CD14-positive monocyte (primary cell): ENCODE results near the gene PSMD3. TPM values are rescaled to one million over a fixed set of nuclear protein-coding genes. Genes with fewer than 3 reads are reported as not detected.

Experiments used
- DNase-seq, 3 donors: peaks; one replicate each; pipeline ENCODE4 v3.0.0-alpha.2; 2011 to 2022
- H2AFZ ChIP-seq: 2 replicates; pipeline ENCODE4 v1.6.0; 2012; ENCODE audit warnings: mild to moderate bottlenecking, low read depth, low read length, inconsistent platforms; ENCODE audit not compliant: insufficient read depth, poor library complexity, severe bottlenecking
- H3K27ac ChIP-seq, 2 donors: 1 replicate in 1 of 2; 2 replicates in 1 of 2; pipeline ENCODE4 v1.5.1; 2012 to 2013; ENCODE audit warnings: low read length in 2 of 2, control low read depth in 1 of 2, inconsistent platforms in 1 of 2, low read depth in 1 of 2, mild to moderate bottlenecking in 1 of 2
- H3K27me3 ChIP-seq, 2 donors: one replicate each; pipeline versions ENCODE4 v1.6.0 to v1.6.1; 2011 to 2013; ENCODE audit warnings: low read length in 2 of 2; ENCODE audit not compliant: control insufficient read depth in 2 of 2, insufficient read depth in 2 of 2
- H3K36me3 ChIP-seq, 2 donors: replicated peaks in 1 of 2; 1 replicate in 1 of 2; 2 replicates in 1 of 2; pipeline versions ENCODE4 v1.5.1 to v1.6.1; 2012 to 2013; ENCODE audit warnings: low read length in 2 of 2, control low read depth in 1 of 2, inconsistent platforms in 1 of 2, mild to moderate bottlenecking in 1 of 2; ENCODE audit not compliant: insufficient read depth in 2 of 2, control insufficient read depth in 1 of 2
- H3K4me1 ChIP-seq, 2 donors: 1 replicate in 1 of 2; 2 replicates in 1 of 2; pipeline versions ENCODE4 v1.5.1 to v1.6.1; 2012 to 2013; ENCODE audit warnings: low read length in 2 of 2, control low read depth in 1 of 2, inconsistent platforms in 1 of 2, mild to moderate bottlenecking in 1 of 2, moderate library complexity in 1 of 2; ENCODE audit not compliant: insufficient read depth in 2 of 2, control insufficient read depth in 1 of 2
- H3K4me2 ChIP-seq: replicated peaks from 2 replicates; pipeline ENCODE3; 2012; ENCODE audit warnings: low read length, moderate library complexity, mild to moderate bottlenecking; ENCODE audit not compliant: poor library complexity, severe bottlenecking; ENCODE audit errors: extremely low read depth
- H3K4me3 ChIP-seq, 3 experiments: fragments of 200-600 bp in 1 of 3; sonication (generic) in 1 of 3; replicated peaks in 1 of 3; 1 replicate in 2 of 3; 2 replicates in 1 of 3; pipeline ENCODE4 v1.5.1; 2011 to 2013; ENCODE audit warnings: low read length in 3 of 3, mild to moderate bottlenecking in 3 of 3, control low read depth in 2 of 3, low read depth in 2 of 3, inconsistent platforms in 1 of 3, moderate library complexity in 1 of 3
- H3K79me2 ChIP-seq: 2 replicates; pipeline ENCODE4 v1.6.0; 2012; ENCODE audit warnings: mild to moderate bottlenecking, control low read depth, inconsistent platforms, low read length, moderate library complexity; ENCODE audit not compliant: insufficient read depth
- H3K9ac ChIP-seq: 2 replicates; pipeline ENCODE4 v1.6.0; 2017; ENCODE audit warnings: low read length, mild to moderate bottlenecking; ENCODE audit not compliant: insufficient read depth, poor library complexity, severe bottlenecking
- H3K9me3 ChIP-seq, 2 donors: replicated peaks in 1 of 2; 1 replicate in 1 of 2; 2 replicates in 1 of 2; pipeline versions ENCODE4 v1.5.1 to v1.6.1; 2012 to 2013; ENCODE audit warnings: low read length in 2 of 2, control low read depth in 1 of 2; ENCODE audit not compliant: control insufficient read depth in 1 of 2, insufficient read depth in 1 of 2
- H4K20me1 ChIP-seq: 2 replicates; pipeline ENCODE4 v1.6.0; 2012; ENCODE audit warnings: mild to moderate bottlenecking, low read length, control low read depth, moderate library complexity; ENCODE audit not compliant: insufficient read depth
- H3K27ac Mint-ChIP-seq, 7 donors: one replicate each; pipeline ENCODE4 v1.8.0; 2020; ENCODE audit warnings: mild to moderate bottlenecking in 7 of 7, mixed read lengths in 7 of 7, moderate library complexity in 6 of 7, inconsistent platforms in 2 of 7
- H3K27me3 Mint-ChIP-seq, 3 donors: one replicate each; pipeline ENCODE4 v1.8.0; 2021 to 2022; ENCODE audit warnings: low read depth in 3 of 3, mild to moderate bottlenecking in 3 of 3, mixed read lengths in 3 of 3, moderate library complexity in 3 of 3, inconsistent platforms in 1 of 3
- H3K36me3 Mint-ChIP-seq, 2 donors: one replicate each; pipeline ENCODE4 v1.8.0; 2020; ENCODE audit warnings: mixed read lengths in 2 of 2, inconsistent platforms in 1 of 2, mild to moderate bottlenecking in 1 of 2
- H3K4me1 Mint-ChIP-seq: one replicate; pipeline ENCODE4 v1.8.0; 2020; ENCODE audit warnings: mild to moderate bottlenecking, mixed read lengths
- H3K4me3 Mint-ChIP-seq, 2 donors: one replicate each; pipeline ENCODE4 v1.8.0; 2020; ENCODE audit warnings: mild to moderate bottlenecking in 2 of 2, mixed read lengths in 2 of 2, moderate library complexity in 1 of 2
- H3K9me3 Mint-ChIP-seq, 7 donors: one replicate each; pipeline ENCODE4 v1.8.0; 2020 to 2022; ENCODE audit warnings: mixed read lengths in 7 of 7, mild to moderate bottlenecking in 6 of 7, moderate library complexity in 6 of 7, inconsistent platforms in 2 of 7
- WGBS: methylation state at CpG from one replicate; pipeline ENCODE4 v1.1.5; 2013; ENCODE audit warnings: missing lambda C conversion rate; ENCODE audit not compliant: insufficient coverage; 5-methylcytosine and 5-hydroxymethylcytosine counted together
- intact Hi-C, 2 donors: fragments of 100-400 bp; cut with micrococcal nuclease; formaldehyde crosslinking; loops; one replicate each; pipeline versions ENCODE4 v1.15.0 to v1.15.1; 2023
- polyA plus RNA-seq, 3 donors: library from polyadenylated mRNA; depleted of rRNA in 1 of 3; unstranded in 2 of 3; stranded (reverse) in 1 of 3; fragments of 300-500 nt in 2 of 3; fragments of >200 nt in 1 of 3; fragmentation: Illumina TruSeq in 2 of 3; gene quantifications; 1 replicate in 2 of 3; 2 replicates in 1 of 3; pipeline ENCODE4 v1.2.3, GENCODE V29; 2012 to 2021
- TF ChIP-seq, protein P1 (sequence below): fragments of 200-600 bp; IDR thresholded peaks from one replicate; pipeline ENCODE4 v1.8.0; 2022; ENCODE audit warnings: antibody characterized with exemption, mild to moderate bottlenecking

Gene PSMD3
- polyA plus RNA-seq, 3 donors, result 48.4 to 63.2 (median 48.8) TPM

DNA sequence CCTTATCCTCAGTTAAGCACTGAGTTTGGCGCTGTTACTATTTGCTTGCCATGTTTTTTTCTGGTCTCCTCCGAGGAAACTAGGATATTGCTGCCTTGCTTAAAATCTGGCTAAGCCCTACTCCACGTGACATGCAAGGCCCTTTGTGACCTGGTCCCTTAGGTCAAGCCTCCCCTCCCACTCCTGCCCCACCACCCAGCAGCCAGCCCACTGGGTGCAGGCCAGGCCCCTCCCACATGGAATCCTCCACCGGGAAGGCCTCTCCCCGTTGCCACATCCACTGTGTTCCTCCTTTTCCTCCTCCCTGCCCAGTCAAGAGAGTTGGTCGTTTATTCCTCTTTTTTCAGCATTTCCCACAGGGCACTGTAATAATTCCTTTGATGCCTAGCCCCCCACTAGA lies 16.2 kb downstream of the PSMD3 start:
- H2AFZ ChIP-seq, result no peak overlapping the region
- Mint-ChIP-seq H3K27ac (peak overlapping the region in 3 of 7 donors; percentile 26 to 40 (median 28)), H3K4me3 (no peak overlapping the region), H3K36me3 (peaks cover 65 to 72% of the 10 kb centered on the region in 2 donors), H3K9me3 (no peaks in the 10 kb centered on the region), H3K4me1 (peaks cover 3% of the 10 kb centered on the region), H3K27me3 (no peaks in the 10 kb centered on the region)
- 59% methylated on average over 6 of the region's 6 CpGs for WGBS
- no peaks in the 10 kb centered on the region for H3K79me2 ChIP-seq
- H3K27ac ChIP-seq, result no peak overlapping the region
- H3K9me3 ChIP-seq, result no peaks in the 10 kb centered on the region
- H3K4me1 ChIP-seq, result no peaks in the 10 kb centered on the region
- no peak overlapping the region for H3K4me2 ChIP-seq
- no peak overlapping the region for H3K9ac ChIP-seq
- H3K4me3 ChIP-seq, result no peak overlapping the region
- no peak for DNase-seq
- peaks cover 57 to 67% of the 10 kb centered on the region in 2 donors for H3K36me3 ChIP-seq
- TF ChIP-seq, protein P1, sequence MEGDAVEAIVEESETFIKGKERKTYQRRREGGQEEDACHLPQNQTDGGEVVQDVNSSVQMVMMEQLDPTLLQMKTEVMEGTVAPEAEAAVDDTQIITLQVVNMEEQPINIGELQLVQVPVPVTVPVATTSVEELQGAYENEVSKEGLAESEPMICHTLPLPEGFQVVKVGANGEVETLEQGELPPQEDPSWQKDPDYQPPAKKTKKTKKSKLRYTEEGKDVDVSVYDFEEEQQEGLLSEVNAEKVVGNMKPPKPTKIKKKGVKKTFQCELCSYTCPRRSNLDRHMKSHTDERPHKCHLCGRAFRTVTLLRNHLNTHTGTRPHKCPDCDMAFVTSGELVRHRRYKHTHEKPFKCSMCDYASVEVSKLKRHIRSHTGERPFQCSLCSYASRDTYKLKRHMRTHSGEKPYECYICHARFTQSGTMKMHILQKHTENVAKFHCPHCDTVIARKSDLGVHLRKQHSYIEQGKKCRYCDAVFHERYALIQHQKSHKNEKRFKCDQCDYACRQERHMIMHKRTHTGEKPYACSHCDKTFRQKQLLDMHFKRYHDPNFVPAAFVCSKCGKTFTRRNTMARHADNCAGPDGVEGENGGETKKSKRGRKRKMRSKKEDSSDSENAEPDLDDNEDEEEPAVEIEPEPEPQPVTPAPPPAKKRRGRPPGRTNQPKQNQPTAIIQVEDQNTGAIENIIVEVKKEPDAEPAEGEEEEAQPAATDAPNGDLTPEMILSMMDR, result no peak
- intact Hi-C loops, result no loop called here
- no peaks in the 10 kb centered on the region for H3K27me3 ChIP-seq
- H4K20me1 ChIP-seq, result peaks cover 5% of the 10 kb centered on the region

DNA sequence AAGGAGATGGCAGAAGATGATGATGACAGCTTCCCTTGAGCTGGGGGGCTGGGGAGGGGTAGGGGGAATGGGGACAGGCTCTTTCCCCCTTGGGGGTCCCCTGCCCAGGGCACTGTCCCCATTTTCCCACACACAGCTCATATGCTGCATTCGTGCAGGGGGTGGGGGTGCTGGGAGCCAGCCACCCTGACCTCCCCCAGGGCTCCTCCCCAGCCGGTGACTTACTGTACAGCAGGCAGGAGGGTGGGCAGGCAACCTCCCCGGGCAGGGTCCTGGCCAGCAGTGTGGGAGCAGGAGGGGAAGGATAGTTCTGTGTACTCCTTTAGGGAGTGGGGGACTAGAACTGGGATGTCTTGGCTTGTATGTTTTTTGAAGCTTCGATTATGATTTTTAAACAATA lies 16.9 kb downstream of the PSMD3 start:
- peaks cover 58 to 64% of the 10 kb centered on the region in 2 donors for H3K36me3 Mint-ChIP-seq
- no peak overlapping the region for H3K27ac Mint-ChIP-seq
- no peaks in the 10 kb centered on the region for H3K4me1 ChIP-seq

More for the DNA sequence above, 16.9 kb downstream of the PSMD3 start:
- no peaks in the 10 kb centered on the region for H3K9me3 ChIP-seq
- no peak overlapping the region for H3K9ac ChIP-seq
- H3K4me1 Mint-ChIP-seq, result peaks cover 3% of the 10 kb centered on the region
- TF ChIP-seq, protein P1, result no peak
- H3K27me3 Mint-ChIP-seq, result no peaks in the 10 kb centered on the region
- H2AFZ ChIP-seq, result no peak overlapping the region
- 92% methylated on average over 2 of the region's 4 CpGs for WGBS
- peaks cover 5% of the 10 kb centered on the region for H4K20me1 ChIP-seq
- H3K79me2 ChIP-seq, result no peaks in the 10 kb centered on the region
- H3K9me3 Mint-ChIP-seq, result no peaks in the 10 kb centered on the region
- H3K4me3 ChIP-seq, result no peak overlapping the region
- no peaks in the 10 kb centered on the region for H3K27me3 ChIP-seq
- intact Hi-C loops, result no loop called here
- no peak overlapping the region for H3K4me3 Mint-ChIP-seq
- no peak overlapping the region for H3K27ac ChIP-seq
- no peak overlapping the region for H3K4me2 ChIP-seq
- no peak for DNase-seq
- H3K36me3 ChIP-seq, result peaks cover 50 to 60% of the 10 kb centered on the region in 2 donors
